Stimulated activated CD4-positive, alpha-beta T cell treated with anti-CD3 and anti-CD28 coated beads, TNF-alpha, amount 100 ng/mL, for 48 hours (primary cell): ENCODE results near the gene TCEAL1.

ENCODE experiments used
- DNase-seq, 3 donors: peaks; one replicate each; pipeline ENCODE4 v3.0.0-alpha.2; 2020; ENCODE audit warnings: low read depth in 3 of 3

Gene TCEAL1

GRCh38 chrX:103678199-103678993, 49.6 kb downstream of the TCEAL1 start:
- no peak for DNase-seq
